ENCODE results near the gene CELF2. TPM values are rescaled to one million over a fixed set of nuclear protein-coding genes. Genes with fewer than 3 reads are reported as not detected.

The CELF2 gene
- total and polyA plus RNA-seq, 9 of the 15 experiments (the other 6 are each of a cell fraction or from before 2014, with no cell fraction given), result 4.0 to 20.3 (median 11.1) TPM

DNA sequence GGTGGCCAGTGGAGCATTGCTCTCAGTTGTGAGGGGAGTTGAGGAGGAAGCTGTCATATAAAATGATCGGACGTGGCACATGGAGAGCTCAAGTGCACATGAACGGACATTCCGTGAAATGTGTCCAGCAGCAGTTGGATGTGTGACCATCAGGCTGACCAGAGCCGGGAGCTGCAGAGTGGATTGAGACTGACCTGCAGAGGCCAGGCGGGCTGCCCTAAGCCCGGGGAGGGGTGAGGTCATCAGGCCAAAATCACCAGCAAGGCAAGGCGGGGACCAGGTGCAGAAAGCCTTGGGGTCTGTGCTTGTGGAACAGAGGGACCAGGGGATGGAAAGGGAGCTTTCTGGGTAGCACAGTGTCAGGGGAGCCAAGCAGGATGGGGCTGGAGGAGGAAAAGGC lies 279.5 kb downstream of the CELF2 start (continued):
- TF ChIP-seq SMARCE1 (IDR thresholded peaks at IDR 0.05) (no peak), DIDO1 (tag; IDR thresholded peaks at IDR 0.05; ENCODE audit: low read depth) (no peak), RBM39 (optimal IDR thresholded peaks at IDR 0.05; ENCODE audit: low read depth, low read length) (no peak)
- TF ChIP-seq, protein P1, sequence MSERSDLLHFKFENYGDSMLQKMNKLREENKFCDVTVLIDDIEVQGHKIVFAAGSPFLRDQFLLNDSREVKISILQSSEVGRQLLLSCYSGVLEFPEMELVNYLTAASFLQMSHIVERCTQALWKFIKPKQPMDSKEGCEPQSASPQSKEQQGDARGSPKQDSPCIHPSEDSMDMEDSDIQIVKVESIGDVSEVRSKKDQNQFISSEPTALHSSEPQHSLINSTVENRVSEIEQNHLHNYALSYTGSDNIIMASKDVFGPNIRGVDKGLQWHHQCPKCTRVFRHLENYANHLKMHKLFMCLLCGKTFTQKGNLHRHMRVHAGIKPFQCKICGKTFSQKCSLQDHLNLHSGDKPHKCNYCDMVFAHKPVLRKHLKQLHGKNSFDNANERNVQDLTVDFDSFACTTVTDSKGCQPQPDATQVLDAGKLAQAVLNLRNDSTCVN (CRISPR knock-in tag; IDR thresholded peaks at IDR 0.05), result no peak
- TF ChIP-seq, protein P2, sequence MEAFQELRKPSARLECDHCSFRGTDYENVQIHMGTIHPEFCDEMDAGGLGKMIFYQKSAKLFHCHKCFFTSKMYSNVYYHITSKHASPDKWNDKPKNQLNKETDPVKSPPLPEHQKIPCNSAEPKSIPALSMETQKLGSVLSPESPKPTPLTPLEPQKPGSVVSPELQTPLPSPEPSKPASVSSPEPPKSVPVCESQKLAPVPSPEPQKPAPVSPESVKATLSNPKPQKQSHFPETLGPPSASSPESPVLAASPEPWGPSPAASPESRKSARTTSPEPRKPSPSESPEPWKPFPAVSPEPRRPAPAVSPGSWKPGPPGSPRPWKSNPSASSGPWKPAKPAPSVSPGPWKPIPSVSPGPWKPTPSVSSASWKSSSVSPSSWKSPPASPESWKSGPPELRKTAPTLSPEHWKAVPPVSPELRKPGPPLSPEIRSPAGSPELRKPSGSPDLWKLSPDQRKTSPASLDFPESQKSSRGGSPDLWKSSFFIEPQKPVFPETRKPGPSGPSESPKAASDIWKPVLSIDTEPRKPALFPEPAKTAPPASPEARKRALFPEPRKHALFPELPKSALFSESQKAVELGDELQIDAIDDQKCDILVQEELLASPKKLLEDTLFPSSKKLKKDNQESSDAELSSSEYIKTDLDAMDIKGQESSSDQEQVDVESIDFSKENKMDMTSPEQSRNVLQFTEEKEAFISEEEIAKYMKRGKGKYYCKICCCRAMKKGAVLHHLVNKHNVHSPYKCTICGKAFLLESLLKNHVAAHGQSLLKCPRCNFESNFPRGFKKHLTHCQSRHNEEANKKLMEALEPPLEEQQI (IDR thresholded peaks at IDR 0.05), result no peak

DNA sequence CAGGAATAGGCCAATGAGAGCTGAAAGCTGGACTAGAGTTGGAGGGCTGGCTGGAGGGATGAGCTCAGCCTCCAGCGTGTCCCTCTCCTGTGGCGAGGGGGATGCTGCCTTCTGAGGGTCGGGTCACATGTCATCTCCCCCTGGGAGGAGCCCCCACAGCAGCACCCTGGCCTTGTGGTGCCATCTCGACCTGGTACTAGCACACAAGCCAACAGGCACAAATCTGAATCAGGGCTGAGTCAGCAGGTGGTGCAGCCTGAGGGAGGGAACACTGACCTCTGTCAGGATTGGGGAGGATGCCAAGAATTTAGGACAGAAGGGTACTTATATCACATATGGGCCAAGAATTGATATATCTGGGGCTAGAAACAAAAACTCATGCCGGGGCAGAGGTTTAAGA lies 280.4 kb downstream of the CELF2 start:
- Histone ChIP-seq H3K27me3 (ENCODE audit: control insufficient read depth in 2 of 2, insufficient read depth in 2 of 2, low read length in 2 of 2) (no peaks in the 10 kb centered on the region), H3K9me3 (replicated peaks; ENCODE audit: control insufficient read depth, insufficient read depth, low read depth, low read length) (no peaks in the 10 kb centered on the region), H3K9ac (ENCODE audit: insufficient read depth in 1 of 2, low read depth in 2 of 2, low read length in 2 of 2) (no peak overlapping the region), H3K9me1 (ENCODE audit: control insufficient read depth, insufficient read depth, low read length) (no peaks in the 10 kb centered on the region), H3K4me2 (ENCODE audit: insufficient read depth, low read length) (no peak overlapping the region), H4K20me1 (replicated peaks; ENCODE audit: control insufficient read depth, insufficient read depth, low read length) (no peaks in the 10 kb centered on the region), H3K4me1 (replicated peaks in 1 of 2; ENCODE audit: control insufficient read depth in 2 of 2, insufficient read depth in 2 of 2, low read length in 2 of 2) (no peaks in the 10 kb centered on the region; a peak in 1 of 5 replicates), H3K4me3 (no peak overlapping the region), H3K36me3 (ENCODE audit: control insufficient read depth, insufficient read depth, low read length) (no peaks in the 10 kb centered on the region), H3K79me2 (ENCODE audit: control insufficient read depth, insufficient read depth, low read length) (no peaks in the 10 kb centered on the region), H3K27ac (ENCODE audit: extremely low read depth, low read depth, low read length) (no peak overlapping the region), H2AFZ (ENCODE audit: low read depth, low read length) (no peak overlapping the region)
- BruUV-seq (replicated peaks), result no TSS peak
- ATAC-seq, result no peak
- intact Hi-C loops (cut with micrococcal nuclease), result no loop called here
- in situ Hi-C loops (cut with MboI), result no loop called here
- TF ChIP-seq CREBBP (IDR thresholded peaks at IDR 0.05; ENCODE audit: low read depth, low read length) (no peak), HLTF (IDR thresholded peaks at IDR 0.05) (no peak), MYNN (IDR thresholded peaks at IDR 0.05) (no peak), MYNN (CRISPR knock-in tag; IDR thresholded peaks at IDR 0.05) (no peak), TCF3 (CRISPR knock-in tag; IDR thresholded peaks at IDR 0.05) (no peak), NCOA4 (IDR thresholded peaks at IDR 0.05; ENCODE audit: partially characterized antibody) (no peak), CREB1 (IDR thresholded peaks at IDR 0.05) (no peak), CREB1 (CRISPR knock-in tag; IDR thresholded peaks at IDR 0.05) (no peak), RAD21 (CRISPR knock-in tag; conservative IDR thresholded peaks at IDR 0.05 in 1 of 2, IDR thresholded peaks at IDR 0.05 in 1 of 2) (no peak), KHSRP (IDR thresholded peaks at IDR 0.05) (no peak), LARP7 (IDR thresholded peaks at IDR 0.05) (no peak), RUNX1 (IDR thresholded peaks at IDR 0.05; ENCODE audit: low read depth) (no peak), KLF13 (tag; IDR thresholded peaks at IDR 0.05; ENCODE audit: borderline replicate concordance, low read depth) (no peak), BDP1 (IDR thresholded peaks at IDR 0.05; ENCODE audit: insufficient read depth, insufficient read length) (no peak)
- FAIRE-seq, result no peak
- DNase-seq (ENCODE audit: extremely low read depth in 1 of 4, low spot score in 3 of 4), result no peak
- POLR2A ChIA-PET, result no interaction called here
- WGBS (ENCODE audit: insufficient coverage, low coverage, missing lambda C conversion rate), result 25% methylated on average over 5 of the region's 5 CpGs
- CTCF ChIA-PET (ENCODE audit: low intra/inter-chr PET ratio), result no interaction called here

All from K562 (cell line).